ENCODE measurements around the gene ARHGAP28. TPM values are rescaled to one million over a fixed set of nuclear protein-coding genes. Genes with fewer than 3 reads are reported as not detected.
"Not testable (repeated sequence)": the region's sequence is repeated elsewhere in the genome, so short reads cannot be mapped to it uniquely, and the experiment has no call there.

The ARHGAP28 gene
- total RNA-seq, 4 donors from 2014 or later, result 1.0 to 39.0 (median 8.7) TPM

GRCh38 chr18:6927153-6927552 is 197.6 kb downstream of the ARHGAP28 start:
- Histone ChIP-seq H3K27ac (no peak overlapping the region), H3K9me3 (no peaks in the 10 kb centered on the region), H3K27me3 (no peaks in the 10 kb centered on the region), H3K4me1 (no peaks in the 10 kb centered on the region), H3K4me3 (no peak overlapping the region), H3K36me3 (no peaks in the 10 kb centered on the region)
- TF ChIP-seq CTCF (IDR thresholded peaks at IDR 0.05) (no peak), POLR2A (IDR thresholded peaks at IDR 0.05) (no peak)
- DNase-seq, result no peak
- intact Hi-C loops (cut with DNase I; ENCODE audit: low total_unique reads), result loop anchor here (10.0 kb wide), 1 partner anchor 248 kb away; no protein-coding TSS in a partner anchor

GRCh38 chr18:6928359-6928758 is 198.8 kb downstream of the ARHGAP28 start:
- DNase-seq, result no peak
- Histone ChIP-seq H3K27me3 (no peaks in the 10 kb centered on the region), H3K27ac (no peak overlapping the region), H3K9me3 (no peaks in the 10 kb centered on the region), H3K4me1 (no peaks in the 10 kb centered on the region), H3K4me3 (no peak overlapping the region), H3K36me3 (no peaks in the 10 kb centered on the region)
- TF ChIP-seq POLR2A (IDR thresholded peaks at IDR 0.05) (no peak), CTCF (IDR thresholded peaks at IDR 0.05) (no peak)
- intact Hi-C loops (cut with DNase I; ENCODE audit: low total_unique reads), result loop anchor here (10.0 kb wide), 1 partner anchor 246 kb away; no protein-coding TSS in a partner anchor

- Histone ChIP-seq H3K27me3 (no peaks in the 10 kb centered on the region), H3K9me3 (no peaks in the 10 kb centered on the region), H3K36me3 (no peaks in the 10 kb centered on the region), H3K4me1 (no peaks in the 10 kb centered on the region), H3K4me3 (no peak overlapping the region), H3K27ac (no peak overlapping the region)
- DNase-seq, result no peak
- TF ChIP-seq CTCF (IDR thresholded peaks at IDR 0.05) (no peak), POLR2A (IDR thresholded peaks at IDR 0.05) (no peak)
- intact Hi-C loops (cut with DNase I; ENCODE audit: low total_unique reads), result loop anchor here (10.0 kb wide), 1 partner anchor 245 kb away; no protein-coding TSS in a partner anchor
Observed at GRCh38 chr18:6929370-6930102, 200.0 kb downstream of the ARHGAP28 start.

- no peaks in the 10 kb centered on the region for H3K9me3 ChIP-seq
- no peak overlapping the region for H3K27ac ChIP-seq
- no peak for DNase-seq
- no peak for TF ChIP-seq POLR2A (IDR thresholded peaks at IDR 0.05)
- TF ChIP-seq CTCF (IDR thresholded peaks at IDR 0.05), result no peak
- intact Hi-C loops (cut with DNase I; ENCODE audit: low total_unique reads), result no loop called here
- H3K36me3 ChIP-seq, result no peaks in the 10 kb centered on the region
- no peak overlapping the region for H3K4me3 ChIP-seq
- H3K4me1 ChIP-seq, result no peaks in the 10 kb centered on the region
- H3K27me3 ChIP-seq, result no peaks in the 10 kb centered on the region
Observed at GRCh38 chr18:6934859-6935258, 205.3 kb downstream of the ARHGAP28 start.

GRCh38 chr18:6938003-6938402 is 208.5 kb downstream of the ARHGAP28 start:
- Histone ChIP-seq H3K4me1 (no peaks in the 10 kb centered on the region), H3K4me3 (no peak overlapping the region), H3K9me3 (no peaks in the 10 kb centered on the region), H3K27me3 (no peaks in the 10 kb centered on the region), H3K27ac (no peak overlapping the region), H3K36me3 (no peaks in the 10 kb centered on the region)
- TF ChIP-seq CTCF (IDR thresholded peaks at IDR 0.05) (no peak), POLR2A (IDR thresholded peaks at IDR 0.05) (no peak)
- intact Hi-C loops (cut with DNase I; ENCODE audit: low total_unique reads), result no loop called here
- no peak for DNase-seq

GRCh38 chr18:6938403-6938802 is 208.9 kb downstream of the ARHGAP28 start:
- H3K9me3 ChIP-seq; H3K27me3 ChIP-seq; H3K4me3 ChIP-seq; H3K4me1 ChIP-seq; intact Hi-C loops (cut with DNase I; ENCODE audit: low total_unique reads); DNase-seq; H3K36me3 ChIP-seq; H3K27ac ChIP-seq: not testable (repeated sequence)
